Measurements from ENCODE around the gene KIF19.

The KIF19 gene

DNA sequence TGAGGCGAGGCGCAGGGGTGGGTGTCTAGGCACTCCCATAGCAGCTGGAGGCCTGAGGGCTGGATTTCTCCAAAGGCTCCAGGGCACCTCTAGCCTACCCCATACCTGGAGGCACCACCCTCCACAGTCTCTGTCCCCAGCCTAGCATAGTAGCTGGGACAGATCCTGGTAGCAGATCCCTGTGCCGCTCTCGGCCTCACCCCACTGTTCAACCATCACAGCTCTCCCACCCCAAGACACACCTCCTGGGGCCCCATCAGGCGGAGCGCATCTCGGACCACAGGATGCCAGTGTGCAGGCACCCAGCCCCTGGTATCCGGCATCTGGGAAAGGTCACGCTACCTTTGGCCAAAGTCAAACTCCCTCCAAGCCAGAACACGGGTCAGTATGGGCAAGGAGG lies 28.5 kb downstream of the KIF19 start:
- DNase-seq (ENCODE audit: low read depth): no peak
- no peaks in the 10 kb centered on the region for H3K36me3 ChIP-seq (ENCODE audit: control insufficient read depth, insufficient read depth, low read length, severe bottlenecking)
- no peak overlapping the region for H3K4me3 ChIP-seq (ENCODE audit: low read length)
- peaks cover 60% of the 10 kb centered on the region for H3K27me3 ChIP-seq (replicated peaks; ENCODE audit: control insufficient read depth, insufficient read depth, low read length)
- no peak overlapping the region for H3K9ac ChIP-seq (ENCODE audit: low read length)
- no peaks in the 10 kb centered on the region for H3K4me1 ChIP-seq (ENCODE audit: control insufficient read depth, insufficient read depth, low read length)
- no peaks in the 10 kb centered on the region for H3K9me3 ChIP-seq (ENCODE audit: control insufficient read depth, low read length)

DNA sequence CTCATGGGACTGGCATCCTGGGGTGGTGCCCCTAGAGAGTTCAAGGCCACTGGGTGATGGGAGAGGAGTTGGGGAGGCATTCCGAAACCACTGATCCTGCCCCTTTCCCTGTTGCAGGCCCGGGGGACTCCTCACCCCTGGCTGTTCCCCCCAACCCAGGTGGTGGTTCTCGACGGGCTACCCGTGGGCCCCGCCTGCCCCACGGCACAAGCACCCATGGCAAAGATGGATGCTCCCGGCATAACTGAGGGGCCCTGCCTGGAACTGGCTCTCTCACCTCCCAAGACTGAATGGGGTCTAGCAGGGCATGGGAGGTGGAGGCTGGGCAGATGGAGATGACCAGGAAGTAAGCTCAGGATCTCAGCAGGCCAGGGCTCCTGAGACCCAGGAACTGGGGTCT lies 29.0 kb downstream of the KIF19 start:
- H3K4me1 ChIP-seq (ENCODE audit: control insufficient read depth, insufficient read depth, low read length): no peaks in the 10 kb centered on the region
- DNase-seq (ENCODE audit: low read depth): no peak
- H3K9me3 ChIP-seq (ENCODE audit: control insufficient read depth, low read length): no peaks in the 10 kb centered on the region
- H3K36me3 ChIP-seq (ENCODE audit: control insufficient read depth, insufficient read depth, low read length, severe bottlenecking): no peaks in the 10 kb centered on the region
- no peak overlapping the region for H3K9ac ChIP-seq (ENCODE audit: low read length)
- no peak overlapping the region for H3K4me3 ChIP-seq (ENCODE audit: low read length)
- peaks cover 65% of the 10 kb centered on the region for H3K27me3 ChIP-seq (replicated peaks; ENCODE audit: control insufficient read depth, insufficient read depth, low read length)

GRCh38 chr17:74356646-74357465 lies 30.8 kb downstream of the KIF19 start:
- no peak for DNase-seq (ENCODE audit: low read depth)
- Histone ChIP-seq H3K36me3 (ENCODE audit: control insufficient read depth, insufficient read depth, low read length, severe bottlenecking) (no peaks in the 10 kb centered on the region), H3K27me3 (replicated peaks; ENCODE audit: control insufficient read depth, insufficient read depth, low read length) (peaks cover 75% of the 10 kb centered on the region), H3K4me3 (ENCODE audit: low read length) (no peak overlapping the region), H3K9ac (ENCODE audit: low read length) (no peak overlapping the region), H3K4me1 (ENCODE audit: control insufficient read depth, insufficient read depth, low read length) (no peaks in the 10 kb centered on the region), H3K9me3 (ENCODE audit: control insufficient read depth, low read length) (no peaks in the 10 kb centered on the region)

- H3K9ac ChIP-seq (ENCODE audit: low read length): no peak overlapping the region
- no peak for DNase-seq (ENCODE audit: low read depth)
- no peak overlapping the region for H3K4me3 ChIP-seq (ENCODE audit: low read length)
- H3K36me3 ChIP-seq (ENCODE audit: control insufficient read depth, insufficient read depth, low read length, severe bottlenecking): no peaks in the 10 kb centered on the region
- no peaks in the 10 kb centered on the region for H3K9me3 ChIP-seq (ENCODE audit: control insufficient read depth, low read length)
- H3K4me1 ChIP-seq (ENCODE audit: control insufficient read depth, insufficient read depth, low read length): no peaks in the 10 kb centered on the region
- peaks cover 76% of the 10 kb centered on the region for H3K27me3 ChIP-seq (replicated peaks; ENCODE audit: control insufficient read depth, insufficient read depth, low read length)
Measured at GRCh38 chr17:74357466-74357809, 31.4 kb downstream of the KIF19 start.

DNA sequence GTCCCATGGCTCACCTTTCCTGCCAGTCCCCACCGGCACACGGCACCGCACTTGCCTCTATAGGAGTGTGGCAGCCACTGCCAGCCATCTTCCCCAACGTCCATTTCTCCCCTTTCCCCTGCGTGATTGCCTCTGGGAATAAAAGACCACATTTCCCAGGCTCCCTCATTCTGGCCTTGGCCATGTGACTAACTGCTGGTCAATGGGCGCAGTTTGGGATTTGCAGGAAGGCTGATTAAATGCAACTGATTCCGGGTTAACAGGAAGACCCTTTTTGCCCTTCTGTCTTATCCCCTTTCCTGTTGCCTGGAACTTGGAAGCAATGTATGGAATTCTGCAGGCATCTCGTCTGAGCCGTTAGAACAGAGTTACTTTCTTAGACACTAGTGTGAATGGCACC lies 32.7 kb downstream of the KIF19 start:
- H3K4me1 ChIP-seq (ENCODE audit: control insufficient read depth, insufficient read depth, low read length): no peaks in the 10 kb centered on the region
- no peak overlapping the region for H3K9ac ChIP-seq (ENCODE audit: low read length)
- no peaks in the 10 kb centered on the region for H3K9me3 ChIP-seq (ENCODE audit: control insufficient read depth, low read length)
- no peak for DNase-seq (ENCODE audit: low read depth)
- peaks cover 75% of the 10 kb centered on the region for H3K27me3 ChIP-seq (replicated peaks; ENCODE audit: control insufficient read depth, insufficient read depth, low read length)
- H3K4me3 ChIP-seq (ENCODE audit: low read length): no peak overlapping the region
- no peaks in the 10 kb centered on the region for H3K36me3 ChIP-seq (ENCODE audit: control insufficient read depth, insufficient read depth, low read length, severe bottlenecking)

GRCh38 chr17:74359916-74360315 lies 33.9 kb downstream of the KIF19 start:
- H3K4me3 ChIP-seq (ENCODE audit: low read length): no peak overlapping the region
- peaks cover 68% of the 10 kb centered on the region for H3K27me3 ChIP-seq (replicated peaks; ENCODE audit: control insufficient read depth, insufficient read depth, low read length)
- no peak for DNase-seq (ENCODE audit: low read depth)
- no peaks in the 10 kb centered on the region for H3K9me3 ChIP-seq (ENCODE audit: control insufficient read depth, low read length)
- H3K9ac ChIP-seq (ENCODE audit: low read length): no peak overlapping the region
- no peaks in the 10 kb centered on the region for H3K36me3 ChIP-seq (ENCODE audit: control insufficient read depth, insufficient read depth, low read length, severe bottlenecking)
- no peaks in the 10 kb centered on the region for H3K4me1 ChIP-seq (ENCODE audit: control insufficient read depth, insufficient read depth, low read length)

- Histone ChIP-seq H3K9me3 (ENCODE audit: control insufficient read depth, low read length) (no peaks in the 10 kb centered on the region), H3K9ac (ENCODE audit: low read length) (no peak overlapping the region), H3K4me3 (ENCODE audit: low read length) (no peak overlapping the region), H3K4me1 (ENCODE audit: control insufficient read depth, insufficient read depth, low read length) (no peaks in the 10 kb centered on the region), H3K27me3 (replicated peaks; ENCODE audit: control insufficient read depth, insufficient read depth, low read length) (peaks cover 65% of the 10 kb centered on the region), H3K36me3 (ENCODE audit: control insufficient read depth, insufficient read depth, low read length, severe bottlenecking) (no peaks in the 10 kb centered on the region)
- no peak for DNase-seq (ENCODE audit: low read depth)
Measured at GRCh38 chr17:74360899-74361229, 34.8 kb downstream of the KIF19 start.

DNA sequence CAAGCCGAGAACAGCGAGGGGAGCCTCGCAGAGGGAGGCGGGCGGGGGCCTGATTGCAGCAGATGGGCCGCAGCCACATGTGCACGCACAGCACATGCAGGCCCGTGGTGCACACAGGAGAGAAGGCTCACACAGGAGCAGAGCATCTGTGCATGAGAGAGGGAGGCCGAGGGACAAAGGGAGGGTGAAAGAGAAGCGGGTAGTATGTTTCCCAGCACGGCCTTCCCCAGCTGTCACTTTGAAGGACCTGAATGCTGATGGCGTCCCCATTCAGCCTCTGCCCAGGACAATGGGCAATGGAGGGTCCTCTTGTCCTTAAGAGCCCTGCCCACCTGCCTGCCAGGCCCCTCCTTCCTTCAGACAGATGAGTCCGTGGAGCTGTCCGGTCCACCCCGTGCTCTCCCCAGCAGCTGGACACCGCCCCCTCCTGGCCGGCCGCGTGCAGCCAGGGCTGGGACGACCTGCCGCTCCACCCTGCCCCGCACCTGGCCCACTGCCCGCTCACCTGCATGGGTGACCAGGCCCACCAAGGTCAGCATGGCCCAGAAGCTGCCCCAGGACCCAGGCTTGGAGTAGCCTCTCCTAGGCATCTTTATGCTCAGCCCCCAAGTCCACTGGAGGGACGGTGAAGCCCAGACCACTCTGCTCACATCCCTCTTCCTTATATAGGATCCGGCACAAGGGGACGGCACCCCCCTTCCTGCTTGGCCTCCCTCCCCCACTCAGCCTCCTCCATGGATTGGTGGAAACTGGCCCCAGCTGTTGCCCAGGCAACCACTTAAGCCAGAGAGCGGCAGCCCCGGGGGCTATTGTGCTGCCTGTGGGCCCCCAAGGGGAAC lies 35.4 kb downstream of the KIF19 start, which contains the start of gene BTBD17:
BTBD17 (minus strand) TSS at position 639 of the 839 bp plus-strand sequence; CDS start at position 590, 49 bp downstream.
- no peak within 1 kb of the TSS for H3K4me3 ChIP-seq (ENCODE audit: low read length)

GRCh38 chr17:74362069-74362405 lies 36.0 kb downstream of the KIF19 start:
- Histone ChIP-seq H3K9ac (ENCODE audit: low read length) (no peak overlapping the region), H3K4me3 (ENCODE audit: low read length) (no peak overlapping the region), H3K4me1 (ENCODE audit: control insufficient read depth, insufficient read depth, low read length) (no peaks in the 10 kb centered on the region), H3K36me3 (ENCODE audit: control insufficient read depth, insufficient read depth, low read length, severe bottlenecking) (no peaks in the 10 kb centered on the region), H3K9me3 (ENCODE audit: control insufficient read depth, low read length) (no peaks in the 10 kb centered on the region), H3K27me3 (replicated peaks; ENCODE audit: control insufficient read depth, insufficient read depth, low read length) (peaks cover 67% of the 10 kb centered on the region)
- no peak for DNase-seq (ENCODE audit: low read depth)

More for the DNA sequence above, 35.4 kb downstream of the KIF19 start, which contains the start of gene BTBD17:
- DNase-seq (ENCODE audit: low read depth): peak; percentile 50
- no peaks in the 10 kb centered on the region for H3K4me1 ChIP-seq (ENCODE audit: control insufficient read depth, insufficient read depth, low read length)
- no peaks in the 10 kb centered on the region for H3K9me3 ChIP-seq (ENCODE audit: control insufficient read depth, low read length)
- H3K9ac ChIP-seq (ENCODE audit: low read length): no peak within 1 kb of the TSS
- H3K27me3 ChIP-seq (replicated peaks; ENCODE audit: control insufficient read depth, insufficient read depth, low read length): peaks cover 65% of the 10 kb centered on the region
- H3K36me3 ChIP-seq (ENCODE audit: control insufficient read depth, insufficient read depth, low read length, severe bottlenecking): no peaks in the 10 kb centered on the region

DNA sequence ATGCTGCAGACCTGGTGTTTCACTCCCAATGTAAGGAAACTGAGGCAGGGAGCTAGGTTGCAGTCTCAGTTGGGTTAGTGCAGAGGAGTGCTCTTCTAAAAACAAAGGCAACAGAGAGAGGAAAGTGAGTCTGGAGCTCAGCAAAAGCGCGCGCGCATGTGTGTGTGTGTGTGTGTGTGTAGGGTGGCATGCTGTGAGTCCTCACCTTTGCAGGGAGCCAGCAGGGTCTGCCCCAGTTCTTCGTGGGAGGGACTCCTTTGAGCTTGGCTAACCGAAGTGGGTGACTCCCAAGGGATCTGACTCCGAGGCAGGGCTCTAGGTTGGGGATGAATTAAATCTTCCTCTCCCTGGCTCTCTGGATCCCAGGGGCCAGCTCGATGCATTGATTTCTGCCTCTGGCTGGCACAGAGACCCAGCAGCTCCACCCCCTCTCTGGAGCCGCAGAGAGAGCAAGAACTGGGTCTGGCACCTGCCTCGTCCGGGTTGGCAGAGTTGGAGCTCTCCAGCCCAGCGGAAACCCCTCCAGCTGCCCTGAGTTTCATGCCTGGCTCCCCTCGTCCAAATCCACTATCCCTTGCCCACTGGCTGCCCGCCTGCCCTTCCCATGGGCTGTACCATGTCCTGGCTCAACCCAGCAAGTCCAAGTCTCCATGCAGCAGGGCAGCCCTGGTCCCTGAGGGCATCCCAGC lies 36.9 kb downstream of the KIF19 start:
- Histone ChIP-seq H3K9me3 (ENCODE audit: control insufficient read depth, low read length) (no peaks in the 10 kb centered on the region), H3K9ac (ENCODE audit: low read length) (no peak overlapping the region), H3K27me3 (replicated peaks; ENCODE audit: control insufficient read depth, insufficient read depth, low read length) (peaks cover 71% of the 10 kb centered on the region), H3K4me3 (ENCODE audit: low read length) (no peak overlapping the region), H3K36me3 (ENCODE audit: control insufficient read depth, insufficient read depth, low read length, severe bottlenecking) (no peaks in the 10 kb centered on the region), H3K4me1 (ENCODE audit: control insufficient read depth, insufficient read depth, low read length) (no peaks in the 10 kb centered on the region)
- no peak for DNase-seq (ENCODE audit: low read depth)

DNA sequence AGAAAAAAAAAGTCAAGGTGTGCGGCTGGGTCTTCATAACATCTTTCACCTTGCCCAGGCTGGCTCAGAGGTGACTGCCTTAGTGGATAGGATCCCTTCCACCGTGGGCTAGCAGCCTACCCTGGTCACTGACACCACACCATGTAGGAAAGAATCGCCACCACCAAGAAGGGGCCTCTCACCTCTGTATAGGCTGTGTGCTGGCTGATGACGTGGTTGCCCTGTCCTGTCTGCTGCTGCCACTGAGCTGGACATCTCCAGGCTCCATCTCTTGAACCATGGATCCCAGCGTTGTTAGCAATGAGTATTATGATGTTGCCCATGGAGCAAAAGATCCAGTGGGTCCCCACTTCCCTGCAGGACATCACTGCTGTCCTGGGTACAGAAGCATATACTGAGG lies 41.2 kb downstream of the KIF19 start, which contains the start of gene GPR142:
GPR142 (plus strand) TSS at position 301 of the 400 bp plus-strand sequence. CDS start 2,035 bp downstream, outside the sequence.
- DNase-seq (ENCODE audit: low read depth): no peak
- peaks cover 65% of the 10 kb centered on the region for H3K27me3 ChIP-seq (replicated peaks; ENCODE audit: control insufficient read depth, insufficient read depth, low read length)

More for the DNA sequence above, 41.2 kb downstream of the KIF19 start, which contains the start of gene GPR142:
- no peaks in the 10 kb centered on the region for H3K36me3 ChIP-seq (ENCODE audit: control insufficient read depth, insufficient read depth, low read length, severe bottlenecking)
- H3K4me3 ChIP-seq (ENCODE audit: low read length): no peak within 1 kb of the TSS
- no peaks in the 10 kb centered on the region for H3K9me3 ChIP-seq (ENCODE audit: control insufficient read depth, low read length)
- no peak within 1 kb of the TSS for H3K9ac ChIP-seq (ENCODE audit: low read length)
- H3K4me1 ChIP-seq (ENCODE audit: control insufficient read depth, insufficient read depth, low read length): no peaks in the 10 kb centered on the region
